GM12874 (cell line): ENCODE results near the gene ANAPC15.

ENCODE experiments used
- TF ChIP-seq, protein P1 (sequence below): IDR thresholded peaks from 2 replicates; pipeline ENCODE4 v1.5.1; 2011; ENCODE audit warnings: low read depth, mild to moderate bottlenecking, control low read depth, low read length, moderate library complexity; ENCODE audit not compliant: insufficient read depth

ANAPC15 gene

DNA sequence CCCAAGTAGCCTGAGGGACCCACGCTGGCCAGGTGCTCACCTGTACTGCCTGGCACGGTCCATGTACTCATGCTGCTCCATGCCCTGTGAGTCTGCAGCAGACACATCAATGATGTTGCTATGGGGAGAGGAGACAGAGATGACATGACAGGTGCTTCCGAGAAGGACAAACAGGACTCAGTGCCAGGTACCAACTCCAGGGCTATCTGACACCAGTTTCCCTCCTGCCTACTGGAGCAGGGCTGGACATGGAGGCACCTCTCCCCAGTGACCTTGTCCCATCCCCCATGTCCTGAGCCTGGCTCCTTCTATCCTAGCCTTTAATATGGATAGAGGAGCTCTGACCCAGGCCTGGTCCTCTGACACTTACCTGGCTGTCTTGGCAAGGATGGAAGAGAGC, 13.8 kb downstream of the ANAPC15 start:
- TF ChIP-seq, protein P1, sequence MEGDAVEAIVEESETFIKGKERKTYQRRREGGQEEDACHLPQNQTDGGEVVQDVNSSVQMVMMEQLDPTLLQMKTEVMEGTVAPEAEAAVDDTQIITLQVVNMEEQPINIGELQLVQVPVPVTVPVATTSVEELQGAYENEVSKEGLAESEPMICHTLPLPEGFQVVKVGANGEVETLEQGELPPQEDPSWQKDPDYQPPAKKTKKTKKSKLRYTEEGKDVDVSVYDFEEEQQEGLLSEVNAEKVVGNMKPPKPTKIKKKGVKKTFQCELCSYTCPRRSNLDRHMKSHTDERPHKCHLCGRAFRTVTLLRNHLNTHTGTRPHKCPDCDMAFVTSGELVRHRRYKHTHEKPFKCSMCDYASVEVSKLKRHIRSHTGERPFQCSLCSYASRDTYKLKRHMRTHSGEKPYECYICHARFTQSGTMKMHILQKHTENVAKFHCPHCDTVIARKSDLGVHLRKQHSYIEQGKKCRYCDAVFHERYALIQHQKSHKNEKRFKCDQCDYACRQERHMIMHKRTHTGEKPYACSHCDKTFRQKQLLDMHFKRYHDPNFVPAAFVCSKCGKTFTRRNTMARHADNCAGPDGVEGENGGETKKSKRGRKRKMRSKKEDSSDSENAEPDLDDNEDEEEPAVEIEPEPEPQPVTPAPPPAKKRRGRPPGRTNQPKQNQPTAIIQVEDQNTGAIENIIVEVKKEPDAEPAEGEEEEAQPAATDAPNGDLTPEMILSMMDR: no peak

DNA sequence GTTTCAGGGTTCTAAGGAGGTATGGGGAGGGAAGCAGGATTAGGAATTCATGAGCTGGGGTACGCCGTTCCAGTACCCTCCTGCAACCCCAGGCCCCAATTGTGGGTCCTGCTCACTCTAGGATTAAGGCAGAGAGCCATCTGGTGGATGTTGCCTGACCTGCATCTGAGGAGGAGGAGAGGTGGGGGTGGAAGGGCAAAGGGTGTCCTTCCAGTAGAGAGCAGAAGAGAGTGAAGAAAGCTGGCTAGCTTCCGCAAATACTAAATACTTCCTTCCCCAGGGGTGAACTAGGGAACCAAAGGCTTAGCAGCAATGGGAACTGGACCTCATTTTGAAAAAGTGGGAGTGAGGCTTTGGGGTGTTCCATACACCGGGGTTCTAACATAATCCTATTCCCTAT, 21.2 kb downstream of the ANAPC15 start:
- TF ChIP-seq, protein P1: peak; percentile 84

DNA sequence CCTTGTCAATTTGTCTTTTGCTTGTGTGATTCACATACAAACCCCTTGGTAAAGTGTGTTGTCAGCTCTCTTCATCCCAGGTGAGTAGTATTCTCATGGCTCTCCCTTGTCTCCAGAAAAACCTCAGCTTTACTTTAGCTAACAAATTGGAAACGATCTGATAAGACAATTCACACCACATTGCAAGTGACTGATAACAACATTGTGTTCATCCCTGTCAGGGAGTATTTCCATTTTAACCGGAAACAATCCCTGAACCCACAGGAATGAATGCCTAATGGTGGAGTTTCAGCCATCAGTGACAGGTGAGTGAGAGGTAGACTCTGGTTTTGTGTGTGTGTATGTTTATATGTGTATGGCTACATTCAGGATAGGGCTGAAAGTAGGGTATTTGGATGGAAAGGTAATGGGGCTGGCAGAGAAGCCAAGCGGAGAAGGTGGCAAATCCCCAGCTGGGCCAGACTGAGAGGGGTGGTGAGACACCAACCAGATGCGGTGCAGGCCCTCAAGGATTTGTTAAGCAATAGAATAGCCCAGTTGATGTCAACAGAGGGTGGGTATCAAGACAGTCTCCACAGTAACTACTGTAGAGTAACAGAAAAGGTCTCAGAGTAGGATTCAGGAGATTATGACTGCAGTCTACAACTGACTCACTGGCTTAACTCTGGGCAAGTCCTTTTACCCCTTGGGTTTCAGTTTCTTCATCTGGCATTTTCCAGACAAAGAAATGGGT, 24.3 kb downstream of the ANAPC15 start:
- TF ChIP-seq, protein P1: no peak

DNA sequence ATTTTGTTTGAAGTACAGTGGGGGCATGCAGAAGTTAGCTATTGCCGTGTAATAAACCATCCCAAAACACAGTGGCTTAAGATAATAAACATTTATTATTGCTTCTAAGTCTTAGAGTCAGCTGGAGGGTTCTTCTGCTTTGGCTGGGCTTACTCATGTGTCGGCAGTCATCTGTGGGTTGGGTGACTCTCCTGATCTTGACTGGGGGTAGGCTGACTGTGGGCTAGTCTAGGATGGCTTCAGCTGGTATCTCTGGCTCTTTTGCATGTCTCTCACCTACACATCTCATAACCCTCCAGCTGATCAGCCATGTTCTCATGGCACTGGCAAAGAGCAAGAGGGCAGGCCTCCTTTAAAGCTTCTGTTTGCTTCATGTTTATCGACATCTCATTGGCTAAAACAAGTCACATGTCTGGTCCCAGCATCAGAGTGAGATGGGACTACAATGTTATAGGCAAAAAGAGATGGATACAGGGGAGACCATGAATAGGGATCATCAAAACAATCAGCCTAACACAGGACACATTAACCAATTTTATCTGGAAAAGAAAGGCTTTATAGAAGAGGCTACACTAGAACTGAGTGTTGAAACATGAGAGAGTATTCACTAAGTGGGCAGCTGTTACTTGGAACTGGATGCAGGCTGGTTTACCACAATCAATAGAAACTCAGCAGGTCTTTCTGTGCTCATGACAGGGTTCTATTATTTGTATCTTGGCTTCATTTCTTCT, 26.7 kb downstream of the ANAPC15 start:
- TF ChIP-seq, protein P1: no peak

DNA sequence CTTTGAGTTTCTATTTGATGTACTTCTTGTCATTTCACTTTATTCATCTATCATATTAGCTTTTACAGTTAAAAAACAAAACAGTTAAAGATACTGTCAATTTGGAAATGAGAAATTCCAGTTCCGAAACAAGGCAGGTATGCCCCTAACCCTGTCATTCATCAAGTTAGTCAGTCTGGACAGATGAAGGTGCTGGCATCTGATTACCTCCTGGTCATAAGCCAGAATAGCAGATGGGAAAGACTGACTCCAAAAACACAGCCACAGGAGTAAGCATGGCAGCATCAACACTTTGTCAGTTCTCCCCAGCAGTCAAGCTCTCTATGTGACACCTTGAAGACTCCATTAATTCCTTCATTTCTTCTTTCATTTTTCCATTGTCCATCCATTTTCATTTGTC, 27.5 kb downstream of the ANAPC15 start:
- TF ChIP-seq, protein P1: no peak

DNA sequence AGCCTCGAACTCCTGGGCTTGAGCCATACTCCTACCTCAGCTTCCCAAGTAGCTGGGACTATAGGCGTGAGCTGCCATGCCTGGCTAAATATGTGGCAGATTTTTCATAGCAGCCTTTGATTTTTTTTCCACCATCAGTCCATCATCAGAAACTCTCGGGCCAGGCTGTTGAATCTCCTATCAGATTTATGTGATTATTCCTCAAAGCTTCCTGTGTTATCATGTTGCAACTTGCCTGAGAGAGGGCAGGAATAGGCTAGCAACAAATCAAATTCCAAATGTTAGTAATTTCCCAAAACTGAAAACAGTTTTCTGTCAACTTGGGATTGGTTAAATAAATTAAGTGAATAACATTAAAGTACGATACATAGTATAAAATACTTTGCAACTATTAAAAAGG, 28.4 kb downstream of the ANAPC15 start:
- TF ChIP-seq, protein P1: no peak

DNA sequence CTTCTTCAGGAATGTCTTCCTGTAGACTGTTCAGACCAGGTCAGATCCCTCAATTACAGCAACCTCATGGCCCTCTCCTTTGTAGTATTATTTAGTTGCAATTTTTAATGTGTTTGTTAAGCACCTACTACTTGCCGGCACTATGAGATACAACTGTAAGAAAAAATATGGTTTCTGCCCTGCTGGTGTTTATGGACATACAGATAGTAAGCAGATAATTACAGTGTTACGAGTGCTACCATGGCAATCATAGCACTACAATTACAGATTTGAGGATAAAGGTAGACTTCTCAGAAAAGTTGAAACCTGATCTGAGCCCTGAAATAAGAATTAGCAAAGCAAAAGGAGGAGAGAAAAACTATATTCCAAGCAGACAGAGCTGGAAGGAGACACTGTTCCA, 29.1 kb downstream of the ANAPC15 start:
- TF ChIP-seq, protein P1: no peak
